ENCODE results near the gene PRAMEF12.
"Not testable (repeated sequence)": the region's sequence is repeated elsewhere in the genome, so short reads cannot be mapped to it uniquely, and the experiment has no call there.

PRAMEF12 gene

GRCh38 chr1:12773438-12773837, at the start of gene PRAMEF12:
TSS of gene PRAMEF12 (plus strand) at chr1:12773738. CDS start at chr1:12774868, 1,130 bp downstream.
- no peak for DNase-seq (ENCODE audit: low spot score)

- DNase-seq (ENCODE audit: low spot score) = no peak
These were observed 45.1 kb upstream of the PRAMEF12 start for GRCh38 chr1:12728391-12728790.

GRCh38 chr1:12730156-12730555, 43.4 kb upstream of the PRAMEF12 start:
- DNase-seq (ENCODE audit: low spot score) = no peak

GRCh38 chr1:12731084-12731483, 42.5 kb upstream of the PRAMEF12 start:
- not testable (repeated sequence) for DNase-seq (ENCODE audit: low spot score)

GRCh38 chr1:12734651-12735050, 38.9 kb upstream of the PRAMEF12 start:
- no peak for DNase-seq (ENCODE audit: low spot score)

GRCh38 chr1:12738934-12739333, 34.6 kb upstream of the PRAMEF12 start:
- no peak for DNase-seq (ENCODE audit: low spot score)

GRCh38 chr1:12739613-12740012, 33.9 kb upstream of the PRAMEF12 start:
- DNase-seq (ENCODE audit: low spot score) = no peak

GRCh38 chr1:12741946-12742345, 31.6 kb upstream of the PRAMEF12 start:
- DNase-seq (ENCODE audit: low spot score) = no peak

GRCh38 chr1:12745126-12745991, 28.2 kb upstream of the PRAMEF12 start:
- DNase-seq (ENCODE audit: low spot score) = no peak

- no peak for DNase-seq (ENCODE audit: low spot score)
These were observed 27.6 kb upstream of the PRAMEF12 start, which contains the start of gene CFAP107 for GRCh38 chr1:12745992-12746323. TSS of gene CFAP107 (plus strand) at chr1:12746200. CDS start at chr1:12746431, 231 bp downstream.

- DNase-seq (ENCODE audit: low spot score) = no peak
These were observed 24.7 kb upstream of the PRAMEF12 start for GRCh38 chr1:12748778-12749355.

GRCh38 chr1:12754738-12755137, 18.8 kb upstream of the PRAMEF12 start:
- no peak for DNase-seq (ENCODE audit: low spot score)

GRCh38 chr1:12756273-12756672, 17.3 kb upstream of the PRAMEF12 start:
- DNase-seq (ENCODE audit: low spot score) = no peak

- DNase-seq (ENCODE audit: low spot score) = no peak
These were observed 16.6 kb upstream of the PRAMEF12 start for GRCh38 chr1:12756768-12757413.

GRCh38 chr1:12757836-12758235, 15.7 kb upstream of the PRAMEF12 start:
- DNase-seq (ENCODE audit: low spot score) = no peak

- DNase-seq (ENCODE audit: low spot score) = no peak
These were observed 13.2 kb upstream of the PRAMEF12 start for GRCh38 chr1:12760256-12760795.

GRCh38 chr1:12761781-12762180, 11.8 kb upstream of the PRAMEF12 start:
- no peak for DNase-seq (ENCODE audit: low spot score)

GRCh38 chr1:12762766-12763165, 10.8 kb upstream of the PRAMEF12 start:
- DNase-seq (ENCODE audit: low spot score) = no peak

GRCh38 chr1:12763479-12763878, 10.1 kb upstream of the PRAMEF12 start:
- DNase-seq (ENCODE audit: low spot score) = no peak

- DNase-seq (ENCODE audit: low spot score) = no peak
These were observed 9.5 kb upstream of the PRAMEF12 start for GRCh38 chr1:12764016-12764415.

- no peak for DNase-seq (ENCODE audit: low spot score)
These were observed 4.5 kb upstream of the PRAMEF12 start for GRCh38 chr1:12769031-12769430.

GRCh38 chr1:12769976-12770505, 3.5 kb upstream of the PRAMEF12 start:
- no peak for DNase-seq (ENCODE audit: low spot score)
